SJCRH30 (cell line): ENCODE data around the gene SEC24C. TPM values are rescaled to one million over a fixed set of nuclear protein-coding genes. Genes with fewer than 3 reads are reported as not detected.
"Not testable (repeated sequence)": the region's sequence is repeated elsewhere in the genome, so short reads cannot be mapped to it uniquely, and the experiment has no call there.

Source experiments
- DNase-seq, 2 experiments: peaks; one replicate each; pipeline ENCODE4 v3.0.0-alpha.2; 2015 to 2020
- H3K27ac ChIP-seq: fragments of 250-450 bp; sonication (Bioruptor Pico); 2 replicates; pipeline ENCODE4 v1.5.1; 2020; ENCODE audit warnings: mild to moderate bottlenecking, moderate library complexity
- H3K27me3 ChIP-seq: fragments of 250-450 bp; sonication (Bioruptor Pico); 2 replicates; pipeline ENCODE4 v1.5.1; 2020; ENCODE audit warnings: mild to moderate bottlenecking, moderate library complexity
- H3K36me3 ChIP-seq: fragments of 250-450 bp; sonication (Bioruptor Pico); 2 replicates; pipeline ENCODE4 v1.5.1; 2020; ENCODE audit warnings: mild to moderate bottlenecking, moderate library complexity
- H3K4me1 ChIP-seq: fragments of 250-450 bp; sonication (Bioruptor Pico); 2 replicates; pipeline ENCODE4 v1.5.1; 2020; ENCODE audit warnings: mild to moderate bottlenecking, moderate library complexity
- H3K4me3 ChIP-seq: fragments of 250-450 bp; sonication (Bioruptor Pico); 2 replicates; pipeline ENCODE4 v1.5.1; 2020; ENCODE audit warnings: mild to moderate bottlenecking, moderate library complexity
- H3K9me3 ChIP-seq: fragments of 250-450 bp; sonication (Bioruptor Pico); replicated peaks from 2 replicates; pipeline ENCODE4 v1.5.1; 2020; ENCODE audit warnings: mild to moderate bottlenecking, moderate library complexity
- total RNA-seq: library from RNA; depleted of rRNA; stranded (reverse); fragments of >200 nt; shearing (Covaris generic); gene quantifications from 2 replicates; pipeline ENCODE4 v1.2.3, GENCODE V29; 2014

The SEC24C gene
- total RNA-seq, 1 experiment from 2014 or later = 92.2 TPM

DNA sequence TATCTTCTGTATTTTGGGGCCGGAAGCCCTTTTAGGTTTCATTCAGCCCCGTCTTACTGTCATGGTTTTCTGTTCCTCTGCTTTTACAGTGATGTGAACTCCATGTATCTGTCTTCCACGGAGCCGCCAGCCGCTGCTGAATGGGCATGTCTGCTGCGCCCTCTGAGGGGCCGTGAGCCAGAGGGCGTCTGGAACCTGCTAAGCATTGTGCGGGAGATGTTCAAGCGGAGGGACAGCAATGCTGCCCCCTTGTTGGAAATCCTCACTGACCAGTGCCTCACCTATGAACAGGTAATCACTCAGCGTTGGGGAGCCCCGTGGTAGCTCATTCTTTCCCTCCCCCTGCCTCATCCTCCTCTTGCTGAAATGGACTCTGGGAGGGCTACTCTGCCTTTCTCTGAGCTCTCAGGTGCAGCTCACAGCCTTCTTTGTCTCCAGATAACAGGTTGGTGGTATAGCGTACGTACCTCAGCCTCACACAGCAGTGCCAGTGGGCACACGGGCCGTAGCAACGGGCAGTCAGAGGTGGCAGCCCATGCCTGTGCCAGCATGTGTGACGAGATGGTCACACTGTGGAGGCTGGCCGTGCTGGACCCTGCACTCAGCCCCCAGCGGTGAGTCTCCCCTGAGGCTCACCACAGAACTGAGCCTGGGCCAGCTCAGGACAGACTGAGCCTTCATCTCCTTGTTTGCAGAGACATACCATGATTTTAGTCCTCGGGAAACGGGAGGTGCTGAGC, 46.9 kb downstream of the SEC24C start:
- Histone ChIP-seq H3K9me3 (no peaks in the 10 kb centered on the region), H3K4me1 (peaks cover 2% of the 10 kb centered on the region; the same call in 1 of the 2 replicates), H3K36me3 (peaks cover 48% of the 10 kb centered on the region), H3K27ac (no peak overlapping the region), H3K4me3 (no peak overlapping the region), H3K27me3 (no peaks in the 10 kb centered on the region)
- no peak for DNase-seq

DNA sequence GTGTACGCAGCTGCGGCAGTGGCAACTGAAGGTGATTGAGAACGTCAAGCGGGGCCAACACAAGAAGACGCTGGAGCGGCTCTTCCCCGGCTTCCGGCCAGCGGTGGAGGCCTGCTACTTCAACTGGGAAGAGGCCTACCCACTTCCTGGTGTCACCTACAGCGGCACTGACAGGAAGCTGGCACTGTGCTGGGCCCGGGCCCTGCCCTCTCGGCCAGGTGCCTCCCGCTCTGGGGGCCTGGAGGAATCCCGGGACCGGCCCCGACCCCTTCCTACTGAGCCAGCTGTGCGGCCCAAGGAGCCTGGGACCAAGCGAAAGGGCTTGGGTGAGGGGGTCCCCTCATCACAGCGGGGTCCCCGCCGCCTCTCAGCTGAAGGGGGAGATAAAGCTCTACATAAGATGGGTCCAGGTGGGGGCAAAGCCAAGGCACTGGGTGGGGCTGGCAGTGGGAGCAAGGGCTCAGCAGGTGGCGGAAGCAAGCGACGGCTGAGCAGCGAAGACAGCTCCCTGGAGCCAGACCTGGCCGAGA, 47.8 kb downstream of the SEC24C start:
- peaks cover 56% of the 10 kb centered on the region for H3K36me3 ChIP-seq
- H3K4me1 ChIP-seq = no peaks in the 10 kb centered on the region
- H3K27ac ChIP-seq = no peak overlapping the region
- H3K9me3 ChIP-seq = no peaks in the 10 kb centered on the region
- DNase-seq = no peak
- H3K4me3 ChIP-seq = no peak overlapping the region
- no peaks in the 10 kb centered on the region for H3K27me3 ChIP-seq

DNA sequence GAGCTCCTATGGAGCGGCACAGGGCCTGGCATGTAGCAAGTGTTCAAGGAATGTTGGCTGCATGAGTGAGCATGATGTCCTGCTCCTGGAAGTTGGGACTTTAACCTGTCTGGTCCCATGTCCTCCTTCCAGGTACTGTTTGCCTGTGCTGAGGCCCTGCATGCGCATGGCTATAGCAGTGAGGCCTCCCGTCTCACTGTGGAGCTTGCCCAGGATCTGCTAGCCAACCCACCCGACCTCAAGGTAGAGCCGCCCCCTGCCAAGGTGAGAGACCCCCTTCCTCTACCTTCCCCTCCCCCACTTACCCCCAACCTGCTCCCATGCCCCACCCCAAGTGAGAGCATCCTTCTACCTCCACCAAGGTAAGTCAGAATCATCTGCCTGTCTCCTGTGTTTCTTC, 49.3 kb downstream of the SEC24C start:
- Histone ChIP-seq H3K4me3 (no peak overlapping the region), H3K4me1 (no peaks in the 10 kb centered on the region), H3K27ac (no peak overlapping the region), H3K36me3 (peaks cover 68% of the 10 kb centered on the region), H3K9me3 (no peaks in the 10 kb centered on the region), H3K27me3 (no peaks in the 10 kb centered on the region)
- DNase-seq = no peak

DNA sequence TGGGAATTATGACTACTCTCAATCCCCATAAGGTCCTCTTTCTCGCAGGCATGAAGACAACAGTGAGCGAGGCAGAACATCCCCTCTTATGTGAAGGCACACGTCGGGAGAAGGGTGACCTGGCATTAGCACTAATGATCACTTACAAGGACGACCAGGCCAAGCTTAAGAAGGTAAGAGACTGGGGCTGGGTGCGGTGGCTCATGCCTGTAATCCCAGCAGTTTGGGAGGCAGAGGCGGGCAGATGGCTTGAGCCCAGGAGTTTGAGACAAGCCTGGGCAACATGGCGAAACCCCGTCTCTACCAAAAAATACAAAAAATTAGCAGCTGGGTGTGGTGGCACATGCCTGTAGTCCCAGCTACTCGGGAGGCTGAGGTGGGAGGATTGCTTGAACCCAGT, 51.3 kb downstream of the SEC24C start:
- H3K4me3 ChIP-seq, H3K4me1 ChIP-seq, H3K9me3 ChIP-seq, DNase-seq, H3K27me3 ChIP-seq, H3K27ac ChIP-seq: not testable (repeated sequence)
- peaks cover 67% of the 10 kb centered on the region for H3K36me3 ChIP-seq

DNA sequence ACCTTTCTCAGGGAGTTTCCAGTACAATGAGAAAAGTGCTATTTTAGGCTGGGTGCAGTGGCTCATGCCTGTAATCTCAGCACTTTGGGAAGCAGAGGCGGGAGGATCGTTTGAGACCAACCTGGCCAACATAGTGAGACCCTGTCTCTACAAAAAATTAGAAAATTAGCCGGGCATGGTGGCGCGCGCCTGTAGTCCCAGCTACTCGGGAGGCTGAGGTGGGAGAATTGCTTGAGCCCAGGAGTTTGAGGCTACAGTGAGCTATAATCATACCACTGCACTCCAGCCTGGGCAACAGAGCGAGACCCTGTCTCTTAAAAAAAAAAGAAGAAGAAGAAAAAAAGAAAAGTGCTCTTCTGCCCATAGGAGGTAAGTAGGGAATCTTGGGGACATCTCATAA, 51.9 kb downstream of the SEC24C start:
- not testable (repeated sequence) for H3K4me3 ChIP-seq, H3K9me3 ChIP-seq, DNase-seq, H3K27ac ChIP-seq, H3K4me1 ChIP-seq, H3K27me3 ChIP-seq
- peaks cover 64% of the 10 kb centered on the region for H3K36me3 ChIP-seq

DNA sequence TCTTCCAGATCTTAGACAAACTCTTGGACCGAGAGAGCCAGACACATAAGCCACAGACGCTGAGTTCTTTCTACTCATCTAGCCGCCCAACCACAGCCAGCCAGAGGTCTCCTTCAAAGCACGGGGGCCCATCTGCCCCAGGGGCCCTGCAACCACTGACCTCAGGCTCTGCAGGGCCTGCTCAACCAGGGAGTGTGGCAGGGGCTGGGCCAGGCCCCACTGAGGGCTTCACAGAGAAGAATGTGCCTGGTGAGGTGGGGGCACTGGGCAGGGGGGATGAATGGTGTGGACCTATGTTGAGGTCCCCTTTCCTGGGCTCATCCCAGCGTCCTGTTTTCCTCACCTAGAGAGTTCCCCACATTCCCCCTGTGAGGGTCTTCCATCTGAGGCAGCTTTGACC, 52.6 kb downstream of the SEC24C start:
- Histone ChIP-seq H3K4me1 (no peaks in the 10 kb centered on the region), H3K4me3 (no peak overlapping the region), H3K36me3 (peaks cover 60% of the 10 kb centered on the region), H3K27me3 (no peaks in the 10 kb centered on the region), H3K9me3 (no peaks in the 10 kb centered on the region), H3K27ac (no peak overlapping the region)
- DNase-seq = no peak

DNA sequence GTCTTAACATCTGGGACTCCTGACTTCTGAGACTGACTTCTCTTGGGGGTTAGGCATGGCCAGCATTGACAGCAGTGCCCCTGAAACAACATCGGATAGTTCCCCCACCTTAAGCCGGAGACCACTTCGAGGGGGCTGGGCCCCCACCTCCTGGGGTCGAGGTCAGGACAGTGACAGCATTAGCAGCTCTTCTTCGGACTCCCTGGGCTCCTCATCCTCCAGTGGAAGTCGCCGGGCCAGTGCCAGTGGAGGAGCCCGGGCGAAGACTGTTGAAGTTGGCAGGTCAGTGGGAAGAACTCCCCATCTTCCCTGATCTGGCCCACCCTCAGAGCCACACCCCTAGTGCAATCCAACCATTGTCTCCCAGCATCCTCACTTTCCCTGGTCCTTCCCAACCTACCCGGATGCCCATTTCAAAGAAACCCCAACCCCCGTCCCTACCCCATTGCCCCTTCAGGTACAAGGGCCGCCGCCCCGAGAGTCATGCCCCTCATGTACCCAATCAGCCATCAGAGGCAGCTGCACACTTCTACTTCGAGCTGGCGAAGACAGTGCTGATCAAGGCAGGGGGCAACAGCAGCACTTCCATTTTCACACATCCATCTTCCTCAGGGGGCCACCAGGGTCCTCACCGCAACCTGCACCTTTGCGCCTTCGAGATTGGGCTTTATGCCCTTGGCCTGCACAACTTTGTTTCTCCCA, 53.3 kb downstream of the SEC24C start:
- no peaks in the 10 kb centered on the region for H3K27me3 ChIP-seq
- H3K4me3 ChIP-seq = no peak overlapping the region
- peaks cover 67% of the 10 kb centered on the region for H3K36me3 ChIP-seq
- no peaks in the 10 kb centered on the region for H3K4me1 ChIP-seq
- no peak overlapping the region for H3K27ac ChIP-seq
- no peak for DNase-seq
- no peaks in the 10 kb centered on the region for H3K9me3 ChIP-seq

DNA sequence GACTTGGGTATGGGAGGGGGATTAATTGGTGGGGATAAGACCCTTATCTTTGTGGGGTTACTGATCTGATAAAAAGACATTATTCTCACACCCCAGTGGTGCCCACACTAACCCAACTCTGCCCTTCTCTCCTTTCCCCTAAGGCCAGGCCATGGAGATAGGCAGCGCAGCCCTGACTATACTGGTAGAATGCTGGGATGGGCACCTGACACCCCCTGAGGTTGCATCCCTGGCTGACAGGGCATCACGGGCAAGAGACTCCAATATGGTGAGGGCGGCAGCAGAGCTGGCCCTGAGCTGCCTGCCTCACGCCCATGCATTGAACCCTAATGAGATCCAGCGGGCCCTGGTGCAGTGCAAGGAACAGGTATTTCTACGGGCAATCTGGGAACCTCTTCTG, 53.9 kb downstream of the SEC24C start:
- Histone ChIP-seq H3K9me3 (no peaks in the 10 kb centered on the region), H3K4me1 (no peaks in the 10 kb centered on the region), H3K27me3 (no peaks in the 10 kb centered on the region), H3K27ac (no peak overlapping the region), H3K36me3 (peaks cover 66% of the 10 kb centered on the region), H3K4me3 (no peak overlapping the region)
- DNase-seq = no peak

DNA sequence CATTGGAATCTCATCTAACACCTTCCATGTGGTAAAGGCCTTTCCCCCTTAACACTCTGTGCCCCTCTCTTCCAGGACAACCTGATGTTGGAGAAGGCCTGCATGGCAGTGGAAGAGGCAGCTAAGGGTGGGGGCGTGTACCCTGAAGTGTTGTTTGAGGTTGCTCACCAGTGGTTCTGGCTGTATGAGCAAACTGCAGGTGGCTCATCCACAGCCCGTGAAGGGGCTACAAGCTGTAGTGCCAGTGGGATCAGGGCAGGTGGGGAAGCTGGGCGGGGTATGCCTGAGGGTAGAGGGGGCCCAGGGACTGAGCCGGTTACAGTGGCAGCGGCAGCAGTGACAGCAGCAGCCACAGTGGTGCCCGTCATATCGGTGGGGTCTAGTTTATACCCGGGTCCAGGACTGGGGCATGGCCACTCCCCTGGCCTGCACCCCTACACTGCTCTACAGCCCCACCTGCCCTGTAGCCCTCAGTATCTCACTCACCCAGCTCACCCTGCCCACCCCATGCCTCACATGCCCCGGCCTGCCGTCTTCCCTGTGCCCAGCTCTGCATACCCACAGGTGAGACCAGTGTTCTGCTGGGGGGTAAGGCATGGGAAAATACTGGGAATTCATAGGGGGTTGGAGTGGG, 54.9 kb downstream of the SEC24C start:
- no peak for DNase-seq
- H3K27me3 ChIP-seq = no peaks in the 10 kb centered on the region
- H3K4me1 ChIP-seq = no peaks in the 10 kb centered on the region
- H3K9me3 ChIP-seq = no peaks in the 10 kb centered on the region
- no peak overlapping the region for H3K4me3 ChIP-seq
- peaks cover 64% of the 10 kb centered on the region for H3K36me3 ChIP-seq
- H3K27ac ChIP-seq = no peak overlapping the region

DNA sequence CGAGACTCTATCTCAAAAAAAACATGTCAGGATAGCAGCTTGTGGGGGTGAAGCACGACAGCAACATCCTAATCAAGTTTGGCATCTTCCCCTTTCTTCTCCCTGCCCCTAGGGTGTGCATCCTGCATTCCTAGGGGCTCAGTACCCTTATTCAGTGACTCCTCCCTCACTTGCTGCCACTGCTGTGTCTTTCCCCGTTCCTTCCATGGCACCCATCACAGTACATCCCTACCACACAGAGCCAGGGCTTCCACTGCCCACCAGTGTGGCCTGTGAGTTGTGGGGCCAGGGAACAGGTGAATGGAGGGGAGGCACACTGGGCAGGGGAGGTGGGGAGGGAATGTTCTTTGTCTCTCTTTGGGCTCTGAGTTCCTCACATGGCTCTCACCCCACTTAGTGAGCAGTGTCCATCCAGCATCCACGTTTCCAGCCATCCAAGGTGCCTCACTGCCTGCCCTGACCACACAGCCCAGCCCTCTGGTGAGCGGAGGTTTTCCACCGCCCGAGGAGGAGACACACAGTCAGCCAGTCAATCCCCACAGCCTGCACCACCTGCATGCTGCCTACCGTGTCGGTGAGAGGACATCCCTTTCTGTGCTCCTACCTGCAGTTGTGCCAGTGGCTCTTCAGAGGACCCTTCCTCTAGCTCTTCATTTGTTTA, 55.9 kb downstream of the SEC24C start:
- Histone ChIP-seq H3K9me3 (no peaks in the 10 kb centered on the region), H3K4me3 (no peak overlapping the region), H3K27ac (no peak overlapping the region), H3K4me1 (no peaks in the 10 kb centered on the region), H3K27me3 (no peaks in the 10 kb centered on the region), H3K36me3 (peaks cover 56% of the 10 kb centered on the region)
- no peak for DNase-seq

DNA sequence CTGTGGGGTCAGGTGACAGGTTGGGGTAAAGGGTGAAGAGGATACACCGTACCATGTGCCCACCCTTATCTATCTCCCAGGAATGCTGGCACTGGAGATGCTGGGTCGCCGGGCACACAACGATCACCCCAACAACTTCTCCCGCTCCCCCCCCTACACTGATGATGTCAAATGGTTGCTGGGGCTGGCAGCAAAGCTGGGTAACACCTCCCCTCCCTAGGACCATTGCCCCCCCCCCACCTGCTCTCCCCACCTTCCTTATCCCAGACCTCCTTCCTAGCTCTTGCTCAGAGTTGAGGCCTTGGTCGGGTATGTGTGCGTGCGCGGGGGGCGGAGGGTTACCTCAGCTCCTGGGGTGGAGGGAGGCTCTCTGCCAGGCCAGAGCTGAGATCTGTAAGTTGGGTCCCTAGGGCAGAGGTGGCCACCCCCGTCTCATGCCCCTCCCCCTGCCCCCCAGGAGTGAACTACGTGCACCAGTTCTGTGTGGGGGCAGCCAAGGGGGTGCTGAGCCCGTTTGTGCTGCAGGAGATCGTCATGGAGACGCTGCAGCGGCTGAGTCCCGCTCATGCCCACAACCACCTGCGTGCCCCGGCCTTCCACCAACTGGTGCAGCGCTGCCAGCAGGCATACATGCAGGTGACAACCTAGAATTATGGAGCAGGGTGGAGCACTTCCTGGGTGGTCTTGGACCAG, 56.5 kb downstream of the SEC24C start:
- Histone ChIP-seq H3K4me1 (no peaks in the 10 kb centered on the region), H3K9me3 (no peaks in the 10 kb centered on the region), H3K27me3 (no peaks in the 10 kb centered on the region), H3K36me3 (peaks cover 57% of the 10 kb centered on the region), H3K27ac (no peak overlapping the region), H3K4me3 (no peak overlapping the region)
- no peak for DNase-seq

DNA sequence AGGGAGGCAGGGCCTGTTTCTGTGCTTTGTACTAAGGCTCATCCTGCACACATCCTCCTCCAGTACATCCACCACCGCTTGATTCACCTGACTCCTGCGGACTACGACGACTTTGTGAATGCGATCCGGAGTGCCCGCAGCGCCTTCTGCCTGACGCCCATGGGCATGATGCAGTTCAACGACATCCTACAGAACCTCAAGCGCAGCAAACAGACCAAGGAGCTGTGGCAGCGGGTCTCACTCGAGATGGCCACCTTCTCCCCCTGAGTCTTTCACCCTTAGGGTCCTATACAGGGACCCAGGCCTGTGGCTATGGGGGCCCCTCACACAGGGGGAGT, 57.0 kb downstream of the SEC24C start:
- H3K27ac ChIP-seq = no peak overlapping the region
- H3K9me3 ChIP-seq = no peaks in the 10 kb centered on the region
- H3K36me3 ChIP-seq = peaks cover 58% of the 10 kb centered on the region
- no peaks in the 10 kb centered on the region for H3K4me1 ChIP-seq
- no peaks in the 10 kb centered on the region for H3K27me3 ChIP-seq
- H3K4me3 ChIP-seq = no peak overlapping the region
- no peak for DNase-seq

DNA sequence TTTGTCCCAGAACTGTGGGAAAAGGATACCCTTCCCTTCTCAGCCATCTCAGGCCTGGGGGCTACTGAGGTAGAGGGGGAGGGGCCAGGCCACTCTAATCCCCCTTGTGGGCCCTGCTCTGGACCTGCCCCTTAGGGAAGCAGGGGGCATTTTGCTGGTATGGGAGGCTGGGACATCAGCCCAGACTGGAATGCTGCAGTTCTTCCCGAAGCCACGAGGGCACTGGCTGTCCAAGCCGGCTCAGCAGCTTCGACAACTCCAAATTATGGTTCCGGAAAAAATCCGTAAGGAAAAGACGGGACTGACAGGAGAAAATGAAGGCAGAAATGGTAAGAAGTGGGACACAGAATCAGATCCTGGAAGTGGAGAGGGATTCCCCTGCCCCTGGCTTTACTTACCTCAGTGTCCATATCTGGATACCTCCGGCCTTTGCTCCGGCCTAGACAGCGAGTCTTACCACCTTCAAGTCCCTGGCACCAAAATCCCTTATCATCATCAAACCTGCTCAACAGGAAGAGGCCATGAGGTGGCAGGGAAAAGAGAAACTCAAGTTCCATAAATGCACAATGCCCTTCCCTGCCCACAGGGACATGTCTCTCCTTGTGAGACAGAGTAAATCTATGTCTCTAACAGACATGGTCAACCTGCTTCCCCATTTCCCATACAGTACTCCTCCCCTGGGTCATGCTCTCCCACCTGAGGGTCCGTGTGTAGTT, 58.3 kb downstream of the SEC24C start:
- Histone ChIP-seq H3K27ac (no peak overlapping the region), H3K4me3 (no peak overlapping the region), H3K27me3 (no peaks in the 10 kb centered on the region), H3K4me1 (no peaks in the 10 kb centered on the region), H3K9me3 (no peaks in the 10 kb centered on the region), H3K36me3 (peaks cover 54% of the 10 kb centered on the region)
- DNase-seq = no peak

DNA sequence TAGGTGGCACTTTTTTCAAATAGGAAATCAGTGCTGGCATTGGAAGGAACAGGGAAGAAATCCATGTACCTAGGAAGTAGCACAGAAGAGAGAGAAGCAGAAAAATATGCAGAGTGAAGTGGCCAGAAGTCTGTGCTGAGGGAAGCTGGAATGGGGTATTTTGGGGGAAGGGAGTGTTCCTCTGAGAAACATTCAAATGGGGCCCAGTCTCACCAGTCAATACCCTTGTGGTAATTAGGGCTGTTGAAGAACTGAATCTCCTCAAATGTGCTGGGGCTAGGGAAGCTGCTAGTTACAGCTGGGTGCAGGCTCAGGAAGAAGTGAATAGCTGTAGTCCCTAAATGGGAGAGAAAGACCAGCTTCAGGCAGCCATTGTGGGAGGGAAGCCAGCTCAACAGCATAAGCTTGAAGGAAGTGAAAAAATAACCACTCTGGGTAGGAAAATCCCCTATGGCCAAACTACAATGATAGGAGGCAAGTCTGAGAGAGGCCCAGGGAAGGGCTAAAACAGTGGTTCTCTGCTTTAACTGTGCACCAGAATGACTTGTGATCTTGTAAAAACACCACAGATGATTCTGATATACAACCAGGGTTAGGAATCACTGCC, 59.6 kb downstream of the SEC24C start:
- no peak overlapping the region for H3K27ac ChIP-seq

More for the DNA sequence above, 59.6 kb downstream of the SEC24C start:
- DNase-seq = no peak
- Histone ChIP-seq H3K4me1 (no peaks in the 10 kb centered on the region), H3K36me3 (peaks cover 43% of the 10 kb centered on the region), H3K27me3 (no peaks in the 10 kb centered on the region), H3K4me3 (no peak overlapping the region), H3K9me3 (no peaks in the 10 kb centered on the region)
